GM12878 (cell line): ENCODE data around the gene TCF12. TPM values are rescaled to one million over a fixed set of nuclear protein-coding genes. Genes with fewer than 3 reads are reported as not detected.

Source experiments
- ATAC-seq: fragments of 200-7000 bp; cut with Tn5 transposase; 3 replicates; pipeline ENCODE4 v1.9.1; 2020; ENCODE audit warnings: mild to moderate bottlenecking, moderate library complexity
- BruUV-seq: library from RNA; stranded (reverse); fragments of 400-500 nt; replicated peaks from 2 replicates; lab custom pipeline; 2021; lab: Mats Ljungman, UMichigan
- CTCF ChIA-PET: fragments of 300-600 bp; sonication (Branson Sonifier 250); formaldehyde crosslinking; extraction: SDS; loops from one replicate; lab custom pipeline; 2021; ENCODE audit warnings: inconsistent platforms; lab: Yijun Ruan, JAX
- POLR2A ChIA-PET: fragments of 350-600 bp; formaldehyde crosslinking; extraction: SDS; loops from one replicate; lab custom pipeline; 2021; ENCODE audit warnings: inconsistent platforms; lab: Charles Lee
- RAD21 ChIA-PET: fragments of 300-600 bp; sonication (Branson Sonifier 250); formaldehyde crosslinking; loops from one replicate; lab custom pipeline; 2023; ENCODE audit warnings: antibody characterized with exemption; ENCODE audit not compliant: unreplicated experiment; lab: Charles Lee
- SMC1A ChIA-PET: fragments of 300-600 bp; sonication (Branson Sonifier 250); formaldehyde crosslinking; loops from one replicate; lab custom pipeline; 2023; ENCODE audit not compliant: unreplicated experiment, uncharacterized antibody; lab: Charles Lee
- DNase-seq: peaks from one replicate; pipeline ENCODE4 v3.0.0-alpha.2; 2011; ENCODE audit warnings: low read depth, low spot score
- FAIRE-seq: peaks from 3 replicates; lab custom pipeline; 2011; peaks lifted over from hg19 to GRCh38; lab: Jason Lieb, UNC
- H2AFZ ChIP-seq: 2 replicates; pipeline ENCODE4 v1.6.0; 2011; ENCODE audit warnings: low read depth, low read length, control low read depth; ENCODE audit not compliant: control insufficient read depth
- H3K27ac ChIP-seq: 2 replicates; pipeline ENCODE4 v1.5.1; 2011; ENCODE audit warnings: control low read depth; ENCODE audit not compliant: control insufficient read depth, insufficient read depth
- H3K27me3 ChIP-seq, 2 experiments: replicated peaks in 1 of 2; 2 replicates each; pipeline versions ENCODE4 v1.6.0 to v1.6.1; 2011; ENCODE audit warnings: low read length in 1 of 2; ENCODE audit not compliant: control insufficient read depth in 2 of 2, insufficient read depth in 2 of 2
- H3K36me3 ChIP-seq, 2 experiments: 2 replicates each; pipeline ENCODE4 v1.5.1; 2011; ENCODE audit warnings: low read length in 1 of 2; ENCODE audit not compliant: control insufficient read depth in 2 of 2, insufficient read depth in 2 of 2
- H3K4me1 ChIP-seq: 2 replicates; pipeline ENCODE4 v1.6.1; 2011; ENCODE audit warnings: mild to moderate bottlenecking, low read length, moderate library complexity, mixed read lengths; ENCODE audit not compliant: control insufficient read depth, insufficient read depth
- H3K4me2 ChIP-seq: 2 replicates; pipeline ENCODE4 v1.6.0; 2011; ENCODE audit warnings: control low read depth; ENCODE audit not compliant: control insufficient read depth, insufficient read depth
- H3K4me3 ChIP-seq: fragments of 200-600 bp; sonication (generic); 2 replicates; pipeline ENCODE4 v1.5.1; 2016
- H3K79me2 ChIP-seq: 2 replicates; pipeline ENCODE4 v1.6.0; 2011; ENCODE audit warnings: low read length; ENCODE audit not compliant: control insufficient read depth, insufficient read depth
- H3K9ac ChIP-seq: 2 replicates; pipeline ENCODE4 v1.8.0; 2011; ENCODE audit warnings: low read length, control low read depth, mixed read lengths; ENCODE audit not compliant: control insufficient read depth, insufficient read depth
- H3K9me3 ChIP-seq: replicated peaks from 3 replicates; pipeline ENCODE4 v1.5.1; 2011; ENCODE audit warnings: mild to moderate bottlenecking, low read length; ENCODE audit not compliant: control insufficient read depth, insufficient read depth
- H4K20me1 ChIP-seq: 2 replicates; pipeline ENCODE4 v1.6.0; 2011; ENCODE audit not compliant: control insufficient read depth, insufficient read depth
- ETV6 ChIP-seq, 2 experiments: fragments of 450-650 bp in 1 of 2; IDR thresholded peaks in 1 of 2; conservative IDR thresholded peaks in 1 of 2; 2 replicates each; pipeline ENCODE4 v1.6.1; 2014; ENCODE audit warnings: antibody characterized with exemption in 1 of 2, borderline replicate concordance in 1 of 2, low read depth in 1 of 2, mild to moderate bottlenecking in 1 of 2, moderate library complexity in 1 of 2
- KLF5 ChIP-seq: fragments of 450-650 bp; IDR thresholded peaks from 2 replicates; pipeline ENCODE4 v1.6.1; 2014; ENCODE audit warnings: mild to moderate bottlenecking; ENCODE audit not compliant: partially characterized antibody
- MEF2A ChIP-seq: IDR thresholded peaks from 2 replicates; pipeline ENCODE4 v1.6.1; 2011; ENCODE audit warnings: low read depth, mild to moderate bottlenecking, low read length, moderate library complexity; ENCODE audit not compliant: insufficient read depth
- ZNF274 ChIP-seq: IDR thresholded peaks from one replicate; pipeline ENCODE4 v1.8.0; 2011; ENCODE audit not compliant: insufficient read length, insufficient read depth
- WGBS: methylation state at CpG from one replicate; pipeline ENCODE4 v1.1.6; 2016; ENCODE audit warnings: low lambda C conversion rate; ENCODE audit not compliant: insufficient replicate concordance, insufficient coverage; ENCODE audit errors: missing lambda C conversion rate; 5-methylcytosine and 5-hydroxymethylcytosine counted together
- in situ Hi-C: fragments of 300-500 bp; cut with MboI; formaldehyde crosslinking; loops from 9 replicates; pipeline ENCODE4 v1.14.3; 2018; ENCODE audit warnings: mixed read lengths
- intact Hi-C: fragments of 100-400 bp; cut with micrococcal nuclease; formaldehyde crosslinking; loops from one replicate; pipeline ENCODE4 v1.14.2; 2022; ENCODE audit not compliant: unreplicated experiment
- polyA plus RNA-seq, 11 experiments: library from polyadenylated mRNA; depleted of rRNA in 4 of 11; unstranded in 6 of 11; stranded (reverse) in 5 of 11; fragments of >200 nt; fragmentation: Nextera tagmentation in 4 of 11; fragmentation: Illumina TruSeq in 1 of 11; extraction: Ambion mirVana in 4 of 11; extraction: Trizol in 1 of 11; gene quantifications; 1 replicate in 1 of 11; 2 replicates in 10 of 11; pipeline versions ENCODE4 v1.2.1 to v1.2.3, GENCODE V29; 2011 to 2016; ENCODE audit warnings: inconsistent platforms in 2 of 11, missing spikeins in 2 of 11, low read depth in 1 of 11
- total RNA-seq, 4 experiments: library from RNA; depleted of rRNA in 3 of 4; stranded (reverse); fragments of >200 nt in 3 of 4; fragmentation: Illumina TruSeq in 1 of 4; extraction: Trizol in 1 of 4; gene quantifications; 2 replicates each; pipeline versions ENCODE4 v1.2.1 to v1.2.3, GENCODE V29; 2013 to 2021
- TF ChIP-seq, protein P1 (sequence below): IDR thresholded peaks from 2 replicates; pipeline ENCODE4 v1.6.1; 2011; ENCODE audit warnings: low read depth, low read length, improper control_type of control experiment, borderline replicate concordance
- TF ChIP-seq, protein P2 (sequence below): IDR thresholded peaks from 2 replicates; pipeline ENCODE4 v1.6.1; 2012; ENCODE audit warnings: improper control_type of control experiment, low read depth, low read length; ENCODE audit not compliant: insufficient replicate concordance
- TF ChIP-seq, protein P3 (sequence below): IDR thresholded peaks from 2 replicates; pipeline ENCODE4 v1.6.1; 2012; ENCODE audit warnings: mild to moderate bottlenecking, low read depth, low read length
- TF ChIP-seq, protein P4 (sequence below): fragments of 450-650 bp; IDR thresholded peaks from 2 replicates; pipeline ENCODE4 v1.6.1; 2017; ENCODE audit warnings: mild to moderate bottlenecking, moderate library complexity

TCF12 gene
- total and polyA plus RNA-seq, 10 of the 15 experiments (the other 5 are each of a cell fraction or from before 2014, with no cell fraction given), result 8.2 to 70.9 (median 49.5) TPM

DNA sequence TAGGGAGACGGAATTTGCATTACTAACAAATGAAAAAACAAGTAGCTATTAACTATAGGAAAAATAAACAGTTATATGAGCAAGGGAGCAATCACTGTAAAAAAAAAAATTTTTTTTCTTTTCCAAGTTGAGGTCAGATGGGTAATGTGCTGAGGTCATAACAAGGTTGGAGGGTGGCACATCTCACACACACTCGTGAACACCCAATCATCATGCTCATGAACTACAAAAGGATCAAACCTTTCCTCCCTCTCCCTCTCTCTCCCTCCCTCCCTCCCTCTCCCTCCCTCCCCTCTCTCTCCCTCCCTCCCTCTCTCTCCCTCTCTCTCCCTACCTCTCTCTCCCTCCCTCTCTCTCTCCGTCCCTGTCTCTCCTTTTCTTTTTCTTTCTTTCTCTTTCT lies 360.0 kb downstream of the TCF12 start:
- ChIA-PET SMC1A (interaction anchor here (0.6 to 3.4 kb wide), 4 partner anchors 10 to 133 kb away, joined by 3 to 16 read pairs (median 8); no protein-coding TSS in a partner anchor), RAD21 (no interaction called here), CTCF (interaction anchor here (0.7 to 1.9 kb wide), 4 partner anchors 9 to 774 kb away, joined by 3 to 5 read pairs (median 3); no protein-coding TSS in a partner anchor), POLR2A (interaction anchor here (1.1 to 1.2 kb wide), 2 partner anchors 9 to 22 kb away, joined by 3 to 4 read pairs; no protein-coding TSS in a partner anchor)
- Histone ChIP-seq H3K27me3 (no peaks in the 10 kb centered on the region), H3K4me2 (no peak overlapping the region), H3K4me1 (peaks cover 19% of the 10 kb centered on the region), H3K36me3 (peaks cover 0 to under 1% of the 10 kb centered on the region in 2 experiments; a peak in 2 of 4 replicates), H3K27ac (no peak overlapping the region), H3K9me3 (no peaks in the 10 kb centered on the region), H2AFZ (no peak overlapping the region), H4K20me1 (no peaks in the 10 kb centered on the region), H3K79me2 (no peaks in the 10 kb centered on the region), H3K9ac (no peak overlapping the region), H3K4me3 (no peak overlapping the region)
- 78% methylated on average over 3 of the region's 3 CpGs for WGBS
- intact Hi-C loops (no loop called here), in situ Hi-C loops (no loop called here)
- FAIRE-seq (no peak), ATAC-seq (no peak), DNase-seq (no peak)
- no TSS peak for BruUV-seq
- TF ChIP-seq, protein P1, sequence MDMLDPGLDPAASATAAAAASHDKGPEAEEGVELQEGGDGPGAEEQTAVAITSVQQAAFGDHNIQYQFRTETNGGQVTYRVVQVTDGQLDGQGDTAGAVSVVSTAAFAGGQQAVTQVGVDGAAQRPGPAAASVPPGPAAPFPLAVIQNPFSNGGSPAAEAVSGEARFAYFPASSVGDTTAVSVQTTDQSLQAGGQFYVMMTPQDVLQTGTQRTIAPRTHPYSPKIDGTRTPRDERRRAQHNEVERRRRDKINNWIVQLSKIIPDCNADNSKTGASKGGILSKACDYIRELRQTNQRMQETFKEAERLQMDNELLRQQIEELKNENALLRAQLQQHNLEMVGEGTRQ, result no peak
- TF ChIP-seq ETV6 (conservative IDR thresholded peaks at IDR 0.05 in 1 of 2, IDR thresholded peaks at IDR 0.05 in 1 of 2; ENCODE audit: borderline replicate concordance in 1 of 2, low read depth in 1 of 2) (no peak), ZNF274 (no peak), MEF2A (no peak), KLF5 (no peak)
- TF ChIP-seq, protein P2, sequence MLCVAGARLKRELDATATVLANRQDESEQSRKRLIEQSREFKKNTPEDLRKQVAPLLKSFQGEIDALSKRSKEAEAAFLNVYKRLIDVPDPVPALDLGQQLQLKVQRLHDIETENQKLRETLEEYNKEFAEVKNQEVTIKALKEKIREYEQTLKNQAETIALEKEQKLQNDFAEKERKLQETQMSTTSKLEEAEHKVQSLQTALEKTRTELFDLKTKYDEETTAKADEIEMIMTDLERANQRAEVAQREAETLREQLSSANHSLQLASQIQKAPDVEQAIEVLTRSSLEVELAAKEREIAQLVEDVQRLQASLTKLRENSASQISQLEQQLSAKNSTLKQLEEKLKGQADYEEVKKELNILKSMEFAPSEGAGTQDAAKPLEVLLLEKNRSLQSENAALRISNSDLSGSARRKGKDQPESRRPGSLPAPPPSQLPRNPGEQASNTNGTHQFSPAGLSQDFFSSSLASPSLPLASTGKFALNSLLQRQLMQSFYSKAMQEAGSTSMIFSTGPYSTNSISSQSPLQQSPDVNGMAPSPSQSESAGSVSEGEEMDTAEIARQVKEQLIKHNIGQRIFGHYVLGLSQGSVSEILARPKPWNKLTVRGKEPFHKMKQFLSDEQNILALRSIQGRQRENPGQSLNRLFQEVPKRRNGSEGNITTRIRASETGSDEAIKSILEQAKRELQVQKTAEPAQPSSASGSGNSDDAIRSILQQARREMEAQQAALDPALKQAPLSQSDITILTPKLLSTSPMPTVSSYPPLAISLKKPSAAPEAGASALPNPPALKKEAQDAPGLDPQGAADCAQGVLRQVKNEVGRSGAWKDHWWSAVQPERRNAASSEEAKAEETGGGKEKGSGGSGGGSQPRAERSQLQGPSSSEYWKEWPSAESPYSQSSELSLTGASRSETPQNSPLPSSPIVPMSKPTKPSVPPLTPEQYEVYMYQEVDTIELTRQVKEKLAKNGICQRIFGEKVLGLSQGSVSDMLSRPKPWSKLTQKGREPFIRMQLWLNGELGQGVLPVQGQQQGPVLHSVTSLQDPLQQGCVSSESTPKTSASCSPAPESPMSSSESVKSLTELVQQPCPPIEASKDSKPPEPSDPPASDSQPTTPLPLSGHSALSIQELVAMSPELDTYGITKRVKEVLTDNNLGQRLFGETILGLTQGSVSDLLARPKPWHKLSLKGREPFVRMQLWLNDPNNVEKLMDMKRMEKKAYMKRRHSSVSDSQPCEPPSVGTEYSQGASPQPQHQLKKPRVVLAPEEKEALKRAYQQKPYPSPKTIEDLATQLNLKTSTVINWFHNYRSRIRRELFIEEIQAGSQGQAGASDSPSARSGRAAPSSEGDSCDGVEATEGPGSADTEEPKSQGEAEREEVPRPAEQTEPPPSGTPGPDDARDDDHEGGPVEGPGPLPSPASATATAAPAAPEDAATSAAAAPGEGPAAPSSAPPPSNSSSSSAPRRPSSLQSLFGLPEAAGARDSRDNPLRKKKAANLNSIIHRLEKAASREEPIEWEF, result no peak
- TF ChIP-seq, protein P3, sequence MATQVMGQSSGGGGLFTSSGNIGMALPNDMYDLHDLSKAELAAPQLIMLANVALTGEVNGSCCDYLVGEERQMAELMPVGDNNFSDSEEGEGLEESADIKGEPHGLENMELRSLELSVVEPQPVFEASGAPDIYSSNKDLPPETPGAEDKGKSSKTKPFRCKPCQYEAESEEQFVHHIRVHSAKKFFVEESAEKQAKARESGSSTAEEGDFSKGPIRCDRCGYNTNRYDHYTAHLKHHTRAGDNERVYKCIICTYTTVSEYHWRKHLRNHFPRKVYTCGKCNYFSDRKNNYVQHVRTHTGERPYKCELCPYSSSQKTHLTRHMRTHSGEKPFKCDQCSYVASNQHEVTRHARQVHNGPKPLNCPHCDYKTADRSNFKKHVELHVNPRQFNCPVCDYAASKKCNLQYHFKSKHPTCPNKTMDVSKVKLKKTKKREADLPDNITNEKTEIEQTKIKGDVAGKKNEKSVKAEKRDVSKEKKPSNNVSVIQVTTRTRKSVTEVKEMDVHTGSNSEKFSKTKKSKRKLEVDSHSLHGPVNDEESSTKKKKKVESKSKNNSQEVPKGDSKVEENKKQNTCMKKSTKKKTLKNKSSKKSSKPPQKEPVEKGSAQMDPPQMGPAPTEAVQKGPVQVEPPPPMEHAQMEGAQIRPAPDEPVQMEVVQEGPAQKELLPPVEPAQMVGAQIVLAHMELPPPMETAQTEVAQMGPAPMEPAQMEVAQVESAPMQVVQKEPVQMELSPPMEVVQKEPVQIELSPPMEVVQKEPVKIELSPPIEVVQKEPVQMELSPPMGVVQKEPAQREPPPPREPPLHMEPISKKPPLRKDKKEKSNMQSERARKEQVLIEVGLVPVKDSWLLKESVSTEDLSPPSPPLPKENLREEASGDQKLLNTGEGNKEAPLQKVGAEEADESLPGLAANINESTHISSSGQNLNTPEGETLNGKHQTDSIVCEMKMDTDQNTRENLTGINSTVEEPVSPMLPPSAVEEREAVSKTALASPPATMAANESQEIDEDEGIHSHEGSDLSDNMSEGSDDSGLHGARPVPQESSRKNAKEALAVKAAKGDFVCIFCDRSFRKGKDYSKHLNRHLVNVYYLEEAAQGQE, result no peak
- TF ChIP-seq, protein P4, sequence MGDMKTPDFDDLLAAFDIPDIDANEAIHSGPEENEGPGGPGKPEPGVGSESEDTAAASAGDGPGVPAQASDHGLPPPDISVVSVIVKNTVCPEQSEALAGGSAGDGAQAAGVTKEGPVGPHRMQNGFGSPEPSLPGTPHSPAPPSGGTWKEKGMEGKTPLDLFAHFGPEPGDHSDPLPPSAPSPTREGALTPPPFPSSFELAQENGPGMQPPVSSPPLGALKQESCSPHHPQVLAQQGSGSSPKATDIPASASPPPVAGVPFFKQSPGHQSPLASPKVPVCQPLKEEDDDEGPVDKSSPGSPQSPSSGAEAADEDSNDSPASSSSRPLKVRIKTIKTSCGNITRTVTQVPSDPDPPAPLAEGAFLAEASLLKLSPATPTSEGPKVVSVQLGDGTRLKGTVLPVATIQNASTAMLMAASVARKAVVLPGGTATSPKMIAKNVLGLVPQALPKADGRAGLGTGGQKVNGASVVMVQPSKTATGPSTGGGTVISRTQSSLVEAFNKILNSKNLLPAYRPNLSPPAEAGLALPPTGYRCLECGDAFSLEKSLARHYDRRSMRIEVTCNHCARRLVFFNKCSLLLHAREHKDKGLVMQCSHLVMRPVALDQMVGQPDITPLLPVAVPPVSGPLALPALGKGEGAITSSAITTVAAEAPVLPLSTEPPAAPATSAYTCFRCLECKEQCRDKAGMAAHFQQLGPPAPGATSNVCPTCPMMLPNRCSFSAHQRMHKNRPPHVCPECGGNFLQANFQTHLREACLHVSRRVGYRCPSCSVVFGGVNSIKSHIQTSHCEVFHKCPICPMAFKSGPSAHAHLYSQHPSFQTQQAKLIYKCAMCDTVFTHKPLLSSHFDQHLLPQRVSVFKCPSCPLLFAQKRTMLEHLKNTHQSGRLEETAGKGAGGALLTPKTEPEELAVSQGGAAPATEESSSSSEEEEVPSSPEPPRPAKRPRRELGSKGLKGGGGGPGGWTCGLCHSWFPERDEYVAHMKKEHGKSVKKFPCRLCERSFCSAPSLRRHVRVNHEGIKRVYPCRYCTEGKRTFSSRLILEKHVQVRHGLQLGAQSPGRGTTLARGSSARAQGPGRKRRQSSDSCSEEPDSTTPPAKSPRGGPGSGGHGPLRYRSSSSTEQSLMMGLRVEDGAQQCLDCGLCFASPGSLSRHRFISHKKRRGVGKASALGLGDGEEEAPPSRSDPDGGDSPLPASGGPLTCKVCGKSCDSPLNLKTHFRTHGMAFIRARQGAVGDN, result no peak
